ENCODE measurements around the gene MDM4. TPM values are rescaled to one million over a fixed set of nuclear protein-coding genes. Genes with fewer than 3 reads are reported as not detected.

Gene MDM4
- total RNA-seq (2021; ENCODE audit: unreplicated experiment): 42.1 TPM
- 2.6 TPM for polyA plus RNA-seq (2012; ENCODE audit: insufficient read length)
- percentile 91 among the genes with signal in this experiment for Bru-seq, nascent RNA
- BruChase-seq, experiment 1, labeled RNA remaining after a 2-hour chase: percentile 95 among the genes with signal in this experiment
- BruChase-seq, experiment 2, labeled RNA remaining after a 6-hour chase: percentile 93 among the genes with signal in this experiment
- long read RNA-seq, full-length matches to known transcripts: 5 of 22 reads
- long read RNA-seq, partial matches to known transcripts: 2 of 22 reads
- long read RNA-seq, other reads (novel, unspliced or antisense): 15 of 22 reads

- Histone ChIP-seq H3K4me3 (ENCODE audit: low read depth in 2 of 2, low read length in 2 of 2) (peak within 1 kb of the TSS; percentile 72 to 88), H3K27ac (ENCODE audit: low read length) (peak within 1 kb of the TSS; percentile 96), H3K4me1 (ENCODE audit: control insufficient read depth, insufficient read depth, low read length) (0 out of 2 replicates have a peak, but pooled peaks cover 2% of the 10 kb centered on the region), H3K36me3 (ENCODE audit: control insufficient read depth, insufficient read depth, low read length) (no peaks in the 10 kb centered on the region), H3K27me3 (ENCODE audit: control insufficient read depth, insufficient read depth, low read length) (no peaks in the 10 kb centered on the region), H3K9me3 (ENCODE audit: control insufficient read depth, insufficient read depth, low read depth, low read length) (no peaks in the 10 kb centered on the region)
- in situ Hi-C loops (cut with HindIII; ENCODE audit: low pct_unique_long_range_greater_than_20kb, low sequenced_read_pairs): no loop called here
- TF ChIP-seq POLR2AphosphoS5 (IDR thresholded peaks at IDR 0.05; ENCODE audit: low read depth, low read length) (peak; percentile 81), TCF7L2 (IDR thresholded peaks at IDR 0.05; ENCODE audit: low read depth, low read length) (peak; percentile 89), SIN3A (IDR thresholded peaks at IDR 0.05; ENCODE audit: borderline replicate concordance, insufficient read depth, low read depth, low read length) (no peak), CTCF (IDR thresholded peaks at IDR 0.05) (no peak), REST (IDR thresholded peaks at IDR 0.05; ENCODE audit: insufficient read depth in 1 of 2, low read depth in 2 of 2, low read length in 1 of 2) (no peak)
- BruUV-seq (replicated peaks): no TSS peak
- ATAC-seq (peak; percentile 100), DNase-seq (ENCODE audit: low read depth, low spot score) (peak; percentile 80)
- intact Hi-C loops (cut with micrococcal nuclease; ENCODE audit: unreplicated experiment): no loop called here
- ChIA-PET CTCF (interaction anchor here (0.6 to 2.0 kb wide), 5 partner anchors 10 to 118 kb away, joined by 3 to 5 read pairs (median 3); no protein-coding TSS in a partner anchor), POLR2A (interaction anchor here (0.6 to 1.4 kb wide), 8 partner anchors 9 to 178 kb away, joined by 3 to 20 read pairs (median 4); no protein-coding TSS in a partner anchor)
These were observed at the start of gene MDM4 for GRCh38 chr1:204516180-204516879. Gene MDM4, plus strand, starts transcription at chr1:204516406. Its CDS starts 9,113 bp downstream, at chr1:204525519.

- intact Hi-C loops (cut with micrococcal nuclease; ENCODE audit: unreplicated experiment) (no loop called here), in situ Hi-C loops (cut with HindIII; ENCODE audit: low pct_unique_long_range_greater_than_20kb, low sequenced_read_pairs) (no loop called here)
- Histone ChIP-seq H3K4me1 (ENCODE audit: control insufficient read depth, insufficient read depth, low read length) (no peaks in the 10 kb centered on the region), H3K27ac (ENCODE audit: low read length) (no peak overlapping the region), H3K27me3 (ENCODE audit: control insufficient read depth, insufficient read depth, low read length) (no peaks in the 10 kb centered on the region), H3K36me3 (ENCODE audit: control insufficient read depth, insufficient read depth, low read length) (no peaks in the 10 kb centered on the region), H3K4me3 (ENCODE audit: low read depth in 2 of 2, low read length in 2 of 2) (no peak overlapping the region), H3K9me3 (ENCODE audit: control insufficient read depth, insufficient read depth, low read depth, low read length) (no peaks in the 10 kb centered on the region)
- CTCF ChIA-PET: interaction anchor here (0.7 kb wide), 1 partner anchor 79 kb away, joined by 6 read pairs; no protein-coding TSS in a partner anchor
- POLR2A ChIA-PET: interaction anchor here (0.7 kb wide), 1 partner anchor 36 kb away, joined by 3 read pairs; no protein-coding TSS in a partner anchor
- no TSS peak for BruUV-seq (replicated peaks)
- peak; percentile 52; the same call in 1 of the 2 replicates for ATAC-seq
- TF ChIP-seq POLR2AphosphoS5 (IDR thresholded peaks at IDR 0.05; ENCODE audit: low read depth, low read length) (no peak), TCF7L2 (IDR thresholded peaks at IDR 0.05; ENCODE audit: low read depth, low read length) (no peak), CTCF (IDR thresholded peaks at IDR 0.05) (no peak), REST (IDR thresholded peaks at IDR 0.05; ENCODE audit: insufficient read depth in 1 of 2, low read depth in 2 of 2, low read length in 1 of 2) (no peak)
- DNase-seq (ENCODE audit: low read depth, low spot score): no peak
These were observed 49.5 kb upstream of the MDM4 start for GRCh38 chr1:204466416-204467405.
